ENCODE measurements around the gene PRR7.

DNA sequence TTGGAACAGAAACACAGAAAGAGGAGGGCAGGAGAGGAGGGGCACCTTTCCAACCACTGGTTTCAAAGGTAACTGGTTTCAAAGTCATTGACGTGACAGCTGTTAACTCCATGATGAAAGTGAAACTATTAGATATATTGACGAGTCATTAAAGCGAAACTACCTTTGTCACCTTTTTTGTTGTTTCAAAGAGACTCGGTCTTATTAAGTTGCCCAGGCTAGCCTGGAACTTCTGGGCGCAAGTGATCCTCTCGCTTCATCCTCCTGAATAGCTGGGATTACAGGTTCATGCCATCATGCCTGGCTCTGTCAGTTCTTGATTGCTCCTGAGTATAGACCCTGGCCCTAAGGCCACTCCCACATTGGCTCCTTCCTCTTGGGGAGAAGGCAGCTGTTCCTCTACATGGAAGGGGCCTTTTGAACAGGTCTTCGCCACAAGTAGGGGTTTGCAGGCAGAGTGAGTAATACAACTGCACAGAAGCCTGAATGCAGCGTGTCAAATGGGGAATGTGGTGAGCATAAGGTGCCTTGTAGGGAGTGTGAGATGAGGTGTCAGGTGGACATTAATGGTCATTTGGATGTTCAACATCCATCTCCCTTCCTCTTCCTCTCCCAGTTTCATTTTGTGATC lies 33.9 kb upstream of the PRR7 start:
- TF ChIP-seq, protein P1, sequence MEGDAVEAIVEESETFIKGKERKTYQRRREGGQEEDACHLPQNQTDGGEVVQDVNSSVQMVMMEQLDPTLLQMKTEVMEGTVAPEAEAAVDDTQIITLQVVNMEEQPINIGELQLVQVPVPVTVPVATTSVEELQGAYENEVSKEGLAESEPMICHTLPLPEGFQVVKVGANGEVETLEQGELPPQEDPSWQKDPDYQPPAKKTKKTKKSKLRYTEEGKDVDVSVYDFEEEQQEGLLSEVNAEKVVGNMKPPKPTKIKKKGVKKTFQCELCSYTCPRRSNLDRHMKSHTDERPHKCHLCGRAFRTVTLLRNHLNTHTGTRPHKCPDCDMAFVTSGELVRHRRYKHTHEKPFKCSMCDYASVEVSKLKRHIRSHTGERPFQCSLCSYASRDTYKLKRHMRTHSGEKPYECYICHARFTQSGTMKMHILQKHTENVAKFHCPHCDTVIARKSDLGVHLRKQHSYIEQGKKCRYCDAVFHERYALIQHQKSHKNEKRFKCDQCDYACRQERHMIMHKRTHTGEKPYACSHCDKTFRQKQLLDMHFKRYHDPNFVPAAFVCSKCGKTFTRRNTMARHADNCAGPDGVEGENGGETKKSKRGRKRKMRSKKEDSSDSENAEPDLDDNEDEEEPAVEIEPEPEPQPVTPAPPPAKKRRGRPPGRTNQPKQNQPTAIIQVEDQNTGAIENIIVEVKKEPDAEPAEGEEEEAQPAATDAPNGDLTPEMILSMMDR (IDR thresholded peaks at IDR 0.05; ENCODE audit: poor library complexity, severe bottlenecking) = no peak
- no peak for TF ChIP-seq EZH2 (IDR thresholded peaks at IDR 0.05; ENCODE audit: borderline replicate concordance, insufficient read depth, low read length, poor library complexity, severe bottlenecking)
